ENCODE results near the gene TBL3.

- TF ChIP-seq, protein P1, sequence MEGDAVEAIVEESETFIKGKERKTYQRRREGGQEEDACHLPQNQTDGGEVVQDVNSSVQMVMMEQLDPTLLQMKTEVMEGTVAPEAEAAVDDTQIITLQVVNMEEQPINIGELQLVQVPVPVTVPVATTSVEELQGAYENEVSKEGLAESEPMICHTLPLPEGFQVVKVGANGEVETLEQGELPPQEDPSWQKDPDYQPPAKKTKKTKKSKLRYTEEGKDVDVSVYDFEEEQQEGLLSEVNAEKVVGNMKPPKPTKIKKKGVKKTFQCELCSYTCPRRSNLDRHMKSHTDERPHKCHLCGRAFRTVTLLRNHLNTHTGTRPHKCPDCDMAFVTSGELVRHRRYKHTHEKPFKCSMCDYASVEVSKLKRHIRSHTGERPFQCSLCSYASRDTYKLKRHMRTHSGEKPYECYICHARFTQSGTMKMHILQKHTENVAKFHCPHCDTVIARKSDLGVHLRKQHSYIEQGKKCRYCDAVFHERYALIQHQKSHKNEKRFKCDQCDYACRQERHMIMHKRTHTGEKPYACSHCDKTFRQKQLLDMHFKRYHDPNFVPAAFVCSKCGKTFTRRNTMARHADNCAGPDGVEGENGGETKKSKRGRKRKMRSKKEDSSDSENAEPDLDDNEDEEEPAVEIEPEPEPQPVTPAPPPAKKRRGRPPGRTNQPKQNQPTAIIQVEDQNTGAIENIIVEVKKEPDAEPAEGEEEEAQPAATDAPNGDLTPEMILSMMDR (IDR thresholded peaks at IDR 0.05) = no peak
- TF ChIP-seq EZH2 (IDR thresholded peaks at IDR 0.05) (no peak), EZH2phosphoT487 (IDR thresholded peaks at IDR 0.05) (no peak)
These were observed 21.3 kb upstream of the TBL3 start for GRCh38 chr16:1950559-1950958.
